Activated naive CD4-positive, alpha-beta T cell treated with anti-CD3 and anti-CD28 coated beads, Interleukin-2, amount 50 U/mL, for 16 hours (primary cell): ENCODE measurements around the gene FSTL4.

Source experiments
- DNase-seq: peaks from one replicate; pipeline ENCODE4 v3.0.0-alpha.2; 2020

Gene FSTL4

DNA sequence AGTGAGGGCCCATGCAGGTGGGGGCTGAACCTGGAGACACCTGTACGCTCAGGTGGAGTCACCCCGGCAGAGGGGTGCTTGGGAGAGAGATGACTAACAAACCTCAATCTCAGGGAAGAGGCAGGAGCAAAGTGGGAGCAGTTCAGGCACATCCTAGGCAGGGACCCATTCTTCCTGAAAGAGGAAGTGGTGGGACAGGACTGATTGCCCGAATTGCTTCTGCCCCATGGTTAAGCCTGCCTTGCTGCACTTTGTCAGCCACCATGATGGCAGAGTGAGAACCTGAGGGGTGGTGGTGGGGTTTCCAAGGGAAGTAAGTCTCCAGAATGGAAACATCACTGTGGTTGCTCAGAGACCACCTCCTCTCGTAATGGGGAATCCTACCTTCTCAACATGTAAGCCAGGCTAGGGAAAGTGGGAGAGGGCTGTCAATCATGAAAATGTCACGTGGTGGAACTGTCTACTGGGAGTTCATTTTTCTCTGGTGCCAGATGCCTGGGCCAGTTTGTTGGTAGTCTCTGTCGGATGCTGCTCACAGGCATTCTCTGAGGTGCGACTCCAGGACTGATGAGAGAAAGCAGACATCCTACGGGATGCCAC is 410.2 kb downstream of the FSTL4 start:
- no peak for DNase-seq

- DNase-seq: no peak
Measured at GRCh38 chr5:133201310-133201709, 411.0 kb downstream of the FSTL4 start.

DNA sequence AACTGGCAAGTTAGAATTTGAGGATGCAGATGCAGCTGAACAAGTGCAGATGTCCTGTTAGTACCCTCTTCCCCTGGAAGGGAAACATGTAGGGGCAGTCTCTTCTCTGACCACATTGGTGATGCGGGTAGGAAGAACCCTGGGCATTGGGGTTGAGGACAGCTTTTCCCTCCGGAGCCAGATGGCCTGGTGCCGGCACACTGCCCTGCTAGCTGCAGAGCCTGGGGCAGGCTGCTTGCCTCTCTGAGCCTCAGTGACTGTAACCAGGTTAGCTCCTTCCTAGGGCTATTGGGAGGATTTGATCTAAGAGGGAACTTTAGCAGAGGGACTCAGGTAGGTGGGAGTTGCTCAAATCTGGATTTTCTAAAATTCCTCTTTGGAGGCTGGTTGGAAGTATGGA is 412.1 kb downstream of the FSTL4 start:
- DNase-seq: no peak

DNA sequence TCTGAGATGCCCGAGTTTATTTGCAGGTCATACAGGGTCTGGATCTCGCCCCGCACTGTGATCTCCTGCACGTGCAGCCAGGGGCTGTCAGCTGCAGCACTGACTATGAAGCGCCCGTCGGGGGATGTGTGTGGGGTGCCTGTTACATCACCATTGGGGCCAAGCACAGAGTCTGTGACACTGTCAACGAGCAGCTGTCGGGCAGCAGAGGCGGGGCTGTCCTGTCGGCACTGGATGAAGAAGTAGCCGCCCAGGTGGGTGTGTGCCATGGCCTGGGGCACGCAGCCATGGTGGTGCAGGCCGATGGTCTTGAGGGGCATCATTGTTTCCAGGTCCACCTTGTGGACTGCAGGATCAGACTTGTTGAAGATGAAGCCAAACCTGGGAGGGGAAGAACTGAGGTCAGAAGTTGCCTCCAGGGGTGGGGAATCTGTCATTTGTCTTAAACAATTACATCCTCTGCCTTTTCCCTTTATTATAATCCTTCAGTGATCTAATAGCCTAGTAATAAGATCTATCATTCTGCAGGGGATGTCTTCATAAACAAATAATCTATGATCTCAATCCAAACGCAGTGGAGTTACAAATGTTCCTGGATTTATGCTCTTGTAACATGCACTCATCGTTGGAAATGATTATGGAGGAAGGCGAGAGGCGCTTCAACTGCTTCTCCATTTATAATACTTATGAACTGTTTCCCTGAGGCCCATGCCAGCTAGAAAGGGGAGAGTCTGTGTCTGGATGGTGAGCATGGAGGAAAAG is 412.7 kb downstream of the FSTL4 start:
- no peak for DNase-seq

GRCh38 chr5:133198511-133198910 is 413.8 kb downstream of the FSTL4 start:
- DNase-seq: no peak

- DNase-seq: no peak
Measured at GRCh38 chr5:133196441-133197085, 415.8 kb downstream of the FSTL4 start.

GRCh38 chr5:133195250-133195649 is 417.1 kb downstream of the FSTL4 start:
- no peak for DNase-seq

DNA sequence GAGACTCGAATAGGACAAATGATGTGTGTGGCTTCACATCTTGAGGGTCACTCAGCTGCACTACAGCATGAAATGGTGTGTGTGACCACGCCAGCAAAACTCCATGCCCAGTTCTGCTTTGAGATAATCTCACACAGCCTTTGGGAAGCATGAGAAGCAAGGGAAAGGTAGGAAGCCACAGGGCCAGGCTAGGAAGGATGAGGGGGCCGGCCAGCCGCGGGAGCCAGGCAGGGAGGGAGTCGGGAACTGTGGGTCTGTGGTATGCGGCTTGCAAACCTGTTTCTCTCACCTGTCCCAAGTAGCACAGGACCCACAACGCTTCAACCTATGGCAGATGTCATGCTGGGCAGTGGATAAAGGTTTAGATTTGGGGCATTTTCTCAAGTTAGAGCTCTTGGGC is 418.5 kb downstream of the FSTL4 start:
- DNase-seq: no peak

- no peak for DNase-seq
Measured at GRCh38 chr5:133192716-133193115, 419.6 kb downstream of the FSTL4 start.

GRCh38 chr5:133189881-133190280 is 422.5 kb downstream of the FSTL4 start:
- DNase-seq: no peak

- no peak for DNase-seq
Measured at GRCh38 chr5:133179405-133179804, 432.9 kb downstream of the FSTL4 start.

- peak; percentile 40 for DNase-seq
Measured at GRCh38 chr5:133170756-133171387, 441.5 kb downstream of the FSTL4 start.

DNA sequence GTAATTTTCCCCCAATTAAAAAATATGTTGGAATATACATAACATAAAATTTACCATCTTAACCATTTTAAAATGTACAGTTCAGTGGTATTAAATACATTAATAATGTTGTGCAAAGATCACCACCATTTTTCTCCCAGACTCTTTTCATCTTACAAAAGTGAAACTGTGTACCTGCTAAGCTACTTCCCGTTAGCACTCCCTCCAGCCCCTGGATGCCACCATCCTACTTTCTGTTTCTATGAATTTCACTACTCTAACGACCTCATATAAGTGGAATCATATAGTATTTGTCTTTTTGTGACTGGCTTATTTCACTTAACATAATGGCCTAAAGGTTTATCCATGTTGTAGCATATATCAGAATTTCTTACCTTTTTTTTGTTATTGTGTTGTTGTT is 447.6 kb downstream of the FSTL4 start:
- no peak for DNase-seq

DNA sequence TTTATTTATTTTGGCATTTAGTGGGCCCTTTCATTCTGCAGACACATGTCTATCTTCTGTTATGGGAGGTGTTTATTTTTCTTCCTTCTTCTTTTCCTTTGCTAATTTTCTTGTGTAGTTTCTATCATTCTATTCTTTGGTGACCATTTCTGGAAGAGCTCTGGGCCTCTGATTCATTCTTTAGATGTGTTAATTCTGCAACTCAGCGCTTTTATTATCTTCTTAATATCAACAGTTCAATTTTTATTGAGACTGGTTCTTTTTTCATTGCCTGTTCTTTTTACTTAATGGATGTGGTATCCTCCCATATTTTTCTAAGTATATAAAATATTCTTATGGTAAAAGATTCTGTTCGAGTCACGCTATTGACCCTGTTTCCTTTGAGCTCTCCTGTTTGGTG is 448.5 kb downstream of the FSTL4 start:
- no peak for DNase-seq

- DNase-seq: no peak
Measured at GRCh38 chr5:133159543-133159942, 452.8 kb downstream of the FSTL4 start.

GRCh38 chr5:133155326-133155969 is 456.9 kb downstream of the FSTL4 start:
- DNase-seq: no peak

DNA sequence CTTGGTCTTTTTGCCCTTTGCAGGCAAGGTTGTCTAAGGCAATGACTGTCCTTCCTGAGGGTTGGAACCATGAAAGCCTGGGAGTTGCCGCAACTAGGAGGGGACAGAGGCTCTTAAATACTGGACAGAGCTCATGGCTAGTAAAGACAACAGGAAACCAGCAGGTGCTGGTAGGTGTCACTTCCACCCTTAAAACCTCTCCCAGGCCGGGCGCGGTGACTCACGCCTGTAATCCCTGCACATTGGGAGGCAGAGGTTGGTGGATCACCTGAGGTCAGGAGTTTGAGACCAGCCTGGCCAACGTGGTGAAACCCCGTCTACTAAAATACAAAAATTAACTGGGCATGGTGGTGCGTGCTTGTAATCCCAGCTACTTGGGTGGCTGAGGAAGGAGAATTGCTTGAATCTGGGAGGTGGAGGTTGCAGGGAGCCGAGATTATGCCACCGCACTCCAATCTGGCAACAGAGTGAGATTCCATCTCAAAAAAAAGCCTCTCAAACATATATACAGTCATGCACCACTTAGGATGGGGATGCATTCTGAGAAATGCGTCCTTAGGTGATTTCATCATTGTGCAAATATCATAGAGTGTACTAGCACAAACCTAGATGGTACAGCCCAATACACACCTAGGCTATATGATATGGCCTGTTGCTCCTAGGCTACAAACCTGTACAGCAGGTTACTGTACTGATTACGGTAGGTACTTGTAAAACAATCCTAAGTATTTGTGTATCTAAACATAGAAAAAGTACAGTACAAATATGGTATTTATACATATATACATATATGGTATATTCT is 457.9 kb downstream of the FSTL4 start:
- no peak for DNase-seq

- DNase-seq: no peak
Measured at GRCh38 chr5:133150909-133151544, 461.3 kb downstream of the FSTL4 start.

- no peak for DNase-seq
Measured at GRCh38 chr5:133149345-133149744, 463.0 kb downstream of the FSTL4 start.

DNA sequence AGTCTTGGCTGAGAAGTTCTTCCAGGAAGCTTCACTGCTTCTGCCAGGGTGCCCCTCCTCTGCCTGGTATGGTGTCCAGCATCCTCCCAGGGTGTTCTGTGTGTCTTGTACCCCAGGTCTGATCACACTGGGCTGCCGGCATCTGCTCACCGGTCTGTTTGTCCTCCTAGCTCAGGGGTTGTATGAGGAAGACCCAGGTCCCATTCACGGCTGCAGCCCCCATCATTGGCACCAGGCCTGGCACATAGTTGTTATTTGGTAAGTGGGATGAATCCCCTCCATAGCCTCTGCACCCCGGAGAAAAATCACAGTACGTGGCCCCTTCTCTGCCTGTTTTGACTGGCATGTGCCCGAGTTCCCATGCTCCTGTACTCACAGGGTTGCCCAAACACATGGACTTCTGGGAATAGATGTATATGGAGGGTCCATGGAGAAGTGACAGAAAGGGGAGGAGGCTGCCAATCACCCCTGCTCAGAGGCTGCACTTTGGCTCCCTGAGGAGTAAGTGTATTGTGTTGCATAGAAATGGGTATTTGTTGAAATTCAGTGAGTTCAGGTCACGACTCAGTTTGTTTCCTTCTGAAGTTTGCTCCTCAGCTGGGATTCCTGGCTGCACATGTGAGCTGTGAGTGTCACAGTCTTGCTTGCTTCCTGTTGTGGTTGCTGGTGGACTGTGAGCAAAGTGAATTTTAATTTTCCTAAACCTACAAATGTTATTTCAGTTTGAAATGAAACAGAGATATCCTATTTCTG is 464.4 kb downstream of the FSTL4 start:
- no peak for DNase-seq

DNA sequence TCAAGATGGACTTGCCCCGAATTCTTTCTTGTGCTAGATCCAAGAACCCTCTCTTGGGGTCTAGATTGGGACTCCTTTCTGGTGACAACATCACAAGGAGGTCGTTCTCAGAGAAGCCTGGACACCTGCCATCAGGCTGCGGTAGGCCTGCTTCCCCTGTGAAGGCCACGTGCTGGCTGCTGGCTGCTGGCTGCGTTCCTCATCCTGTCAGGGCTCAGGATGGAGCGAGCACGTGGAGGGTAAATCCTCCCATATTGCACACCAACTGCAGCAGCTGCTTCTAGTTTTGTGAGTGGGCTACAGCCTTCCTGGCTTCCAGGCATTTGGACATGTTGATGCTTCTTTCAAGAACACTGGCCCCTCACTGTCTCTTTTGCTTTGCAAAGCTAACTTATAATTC is 464.9 kb downstream of the FSTL4 start:
- DNase-seq: no peak
